ENCODE data around the gene UGT1A8.

GRCh38 chr2:233654501-233654900, 37.1 kb downstream of the UGT1A8 start:
- TF ChIP-seq CTCF (IDR thresholded peaks at IDR 0.05; ENCODE audit: low read length) (no peak), EZH2 (IDR thresholded peaks at IDR 0.05; ENCODE audit: borderline replicate concordance, low read length) (no peak)
